HepG2 (cell line): ENCODE data around the gene TGM3. TPM values are rescaled to one million over a fixed set of nuclear protein-coding genes. Genes with fewer than 3 reads are reported as not detected.
A peak's percentile ranks its signal among the peaks of the same experiment; 100 is the strongest.
"Not testable (repeated sequence)": the region's sequence is repeated elsewhere in the genome, so short reads cannot be mapped to it uniquely, and the experiment has no call there.

Experiments used
- BCL6 ChIP-seq: IDR thresholded peaks from 2 replicates; pipeline ENCODE4 v1.6.1; 2016; ENCODE audit warnings: missing genetic modification reagents, missing compliant biosample characterization
- CBFB ChIP-seq: sonication (generic); formaldehyde crosslinking; IDR thresholded peaks from 2 replicates; pipeline ENCODE4 v1.4.0; 2020; ENCODE audit warnings: missing genetic modification reagents
- GMEB1 ChIP-seq: sonication (generic); formaldehyde crosslinking; IDR thresholded peaks from 2 replicates; pipeline ENCODE4 v1.5.1; 2020; ENCODE audit warnings: missing genetic modification reagents, mild to moderate bottlenecking, borderline replicate concordance
- HNF4G ChIP-seq, 2 experiments: sonication (generic) in 1 of 2; formaldehyde crosslinking in 1 of 2; IDR thresholded peaks; 2 replicates each; pipeline versions ENCODE4 v1.4.0 to v1.6.1; 2011 to 2020; ENCODE audit warnings: borderline replicate concordance in 2 of 2, low read depth in 2 of 2, mild to moderate bottlenecking in 2 of 2, low read length in 1 of 2, missing genetic modification reagents in 1 of 2, moderate library complexity in 1 of 2
- KLF16 ChIP-seq, 2 experiments: sonication (generic) in 1 of 2; formaldehyde crosslinking in 1 of 2; IDR thresholded peaks; 2 replicates each; pipeline versions ENCODE4 v1.6.1 to v1.8.0; 2016 to 2023; ENCODE audit warnings: missing genetic modification reagents in 2 of 2, missing compliant biosample characterization in 1 of 2
- KLF9 ChIP-seq: IDR thresholded peaks from 2 replicates; pipeline ENCODE4 v1.6.1; 2016; ENCODE audit warnings: low read depth
- LCORL ChIP-seq, 2 experiments: fragments of 450-650 bp in 1 of 2; sonication (generic) in 1 of 2; formaldehyde crosslinking in 1 of 2; IDR thresholded peaks; 2 replicates each; pipeline versions ENCODE4 v1.5.0 to v1.6.1; 2017 to 2020; ENCODE audit warnings: antibody characterized with exemption in 1 of 2, missing genetic modification reagents in 1 of 2
- ZC3H13 ChIP-seq: sonication (generic); formaldehyde crosslinking; IDR thresholded peaks from 2 replicates; pipeline ENCODE4 v1.8.1; 2023; ENCODE audit warnings: mild to moderate bottlenecking, missing genetic modification reagents, moderate library complexity
- ZHX1 ChIP-seq: sonication (generic); formaldehyde crosslinking; IDR thresholded peaks from 2 replicates; pipeline ENCODE4 v1.8.1; 2022; ENCODE audit warnings: low read depth, mild to moderate bottlenecking, missing genetic modification reagents
- ZMAT3 ChIP-seq: sonication (generic); formaldehyde crosslinking; conservative IDR thresholded peaks from 2 replicates; pipeline ENCODE4 v1.7.0; 2021; ENCODE audit warnings: missing genetic modification reagents
- ZMYM4 ChIP-seq: sonication (generic); formaldehyde crosslinking; IDR thresholded peaks from 2 replicates; pipeline ENCODE4 v1.8.1; 2023; ENCODE audit warnings: mild to moderate bottlenecking, missing genetic modification reagents
- ZNF124 ChIP-seq: sonication (generic); formaldehyde crosslinking; IDR thresholded peaks from 2 replicates; pipeline ENCODE4 v1.4.0; 2020; ENCODE audit warnings: missing genetic modification reagents
- ZNF136 ChIP-seq: sonication (generic); formaldehyde crosslinking; IDR thresholded peaks from 2 replicates; pipeline ENCODE4 v1.8.1; 2022; ENCODE audit warnings: low read depth, mild to moderate bottlenecking, moderate library complexity, missing genetic modification reagents
- ZNF225 ChIP-seq: sonication (generic); formaldehyde crosslinking; IDR thresholded peaks from 2 replicates; pipeline ENCODE4 v1.4.0; 2020; ENCODE audit warnings: mild to moderate bottlenecking, missing genetic modification reagents
- ZNF292 ChIP-seq: sonication (generic); formaldehyde crosslinking; IDR thresholded peaks from 2 replicates; pipeline ENCODE4 v1.8.1; 2022; ENCODE audit warnings: mild to moderate bottlenecking, low read depth, missing genetic modification reagents, borderline replicate concordance
- ZNF44 ChIP-seq: sonication (generic); formaldehyde crosslinking; IDR thresholded peaks from 2 replicates; pipeline ENCODE4 v1.5.1; 2020; ENCODE audit warnings: mild to moderate bottlenecking, missing genetic modification reagents
- ZNF556 ChIP-seq: sonication (generic); formaldehyde crosslinking; IDR thresholded peaks from 2 replicates; pipeline ENCODE4 v1.4.0; 2020; ENCODE audit warnings: mild to moderate bottlenecking, missing genetic modification reagents, borderline replicate concordance
- ZNF564 ChIP-seq: sonication (generic); formaldehyde crosslinking; IDR thresholded peaks from 2 replicates; pipeline ENCODE4 v1.8.1; 2023; ENCODE audit warnings: mild to moderate bottlenecking, missing genetic modification reagents
- ZNF576 ChIP-seq: sonication (generic); formaldehyde crosslinking; IDR thresholded peaks from 2 replicates; pipeline ENCODE4 v1.4.0; 2020; ENCODE audit warnings: mild to moderate bottlenecking, missing genetic modification reagents
- ZNF720 ChIP-seq: sonication (generic); formaldehyde crosslinking; IDR thresholded peaks from 2 replicates; pipeline ENCODE4 v1.4.0; 2020; ENCODE audit warnings: missing genetic modification reagents
- ZSCAN31 ChIP-seq: sonication (generic); formaldehyde crosslinking; IDR thresholded peaks from 2 replicates; pipeline ENCODE4 v1.5.0; 2020; ENCODE audit warnings: low read depth, mild to moderate bottlenecking, missing genetic modification reagents
- polyA plus RNA-seq, 8 experiments: library from polyadenylated mRNA; depleted of rRNA in 3 of 8; stranded (reverse) in 7 of 8; unstranded in 1 of 8; fragments of >200 nt; fragmentation: Illumina TruSeq in 4 of 8; extraction: Trizol in 4 of 8; gene quantifications; 2 replicates each; pipeline versions ENCODE4 v1.2.1 to v1.2.3, GENCODE V29; 2011 to 2016; ENCODE audit warnings: low read depth in 4 of 8, missing spikeins in 1 of 8, mixed read lengths in 1 of 8; ENCODE audit not compliant: insufficient read depth in 1 of 8
- total RNA-seq, 5 experiments: library from RNA; depleted of rRNA; stranded (reverse); fragments of >200 nt; fragmentation: Illumina TruSeq; extraction: Trizol; gene quantifications; 2 replicates each; pipeline ENCODE4 v1.2.3, GENCODE V29; 2016; ENCODE audit warnings: low read depth in 1 of 5
- TF ChIP-seq, protein P1 (sequence below): sonication (generic); formaldehyde crosslinking; IDR thresholded peaks from 2 replicates; pipeline ENCODE4 v1.5.1; 2020; ENCODE audit warnings: mild to moderate bottlenecking, moderate library complexity, missing genetic modification reagents

The TGM3 gene
- total and polyA plus RNA-seq, 2 of the 13 experiments (the other 11 are each of a cell fraction or from before 2014, with no cell fraction given), result not detected

DNA sequence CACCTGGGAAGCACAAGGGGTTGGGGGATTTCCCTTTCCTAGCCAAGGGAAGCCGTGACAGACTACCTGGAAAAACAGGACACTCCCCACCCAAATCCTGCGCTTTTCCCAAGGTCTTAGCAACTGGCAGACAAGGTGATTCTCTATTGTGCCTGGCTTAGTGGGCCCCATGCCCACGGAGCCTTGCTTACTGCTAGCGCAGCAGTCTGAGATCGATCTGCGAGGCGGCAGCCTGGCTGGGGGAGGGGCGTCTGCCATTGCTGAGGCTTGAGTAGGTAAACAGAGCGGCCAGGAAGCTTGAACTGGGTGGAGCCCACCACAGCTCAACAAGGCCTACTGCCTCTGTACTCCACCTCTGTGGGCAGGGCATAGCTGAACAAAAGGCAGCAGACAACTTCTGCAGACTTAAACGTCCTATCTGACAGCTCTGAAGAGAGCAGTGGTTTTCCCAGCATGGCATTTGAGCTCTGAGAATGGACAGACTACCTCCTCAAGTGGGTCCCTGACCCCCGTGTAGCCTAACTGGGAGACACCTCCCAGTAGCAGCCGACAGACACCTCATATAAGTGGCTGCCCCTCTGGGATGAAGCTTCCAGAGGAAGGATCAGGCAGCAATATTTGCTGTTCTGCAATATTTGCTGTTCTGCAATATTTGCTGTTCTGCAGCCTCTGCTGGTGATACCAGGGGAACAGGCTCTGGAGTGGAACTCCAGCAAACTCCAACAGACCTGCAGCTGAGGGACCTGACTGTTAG lies 31.0 kb upstream of the TGM3 start (continued):
- TF ChIP-seq, protein P1, sequence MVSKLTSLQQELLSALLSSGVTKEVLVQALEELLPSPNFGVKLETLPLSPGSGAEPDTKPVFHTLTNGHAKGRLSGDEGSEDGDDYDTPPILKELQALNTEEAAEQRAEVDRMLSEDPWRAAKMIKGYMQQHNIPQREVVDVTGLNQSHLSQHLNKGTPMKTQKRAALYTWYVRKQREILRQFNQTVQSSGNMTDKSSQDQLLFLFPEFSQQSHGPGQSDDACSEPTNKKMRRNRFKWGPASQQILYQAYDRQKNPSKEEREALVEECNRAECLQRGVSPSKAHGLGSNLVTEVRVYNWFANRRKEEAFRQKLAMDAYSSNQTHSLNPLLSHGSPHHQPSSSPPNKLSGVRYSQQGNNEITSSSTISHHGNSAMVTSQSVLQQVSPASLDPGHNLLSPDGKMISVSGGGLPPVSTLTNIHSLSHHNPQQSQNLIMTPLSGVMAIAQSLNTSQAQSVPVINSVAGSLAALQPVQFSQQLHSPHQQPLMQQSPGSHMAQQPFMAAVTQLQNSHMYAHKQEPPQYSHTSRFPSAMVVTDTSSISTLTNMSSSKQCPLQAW (CRISPR knock-in tag), result peak; percentile 57; the same call in 1 of the 2 replicates
- TF ChIP-seq ZHX1, result peak; percentile 96
- peak in 1 of 2 experiments; percentile 52; a peak in 1 of 4 replicates for TF ChIP-seq KLF16 (CRISPR knock-in tag; IDR thresholded peaks at IDR 0.05)
- TF ChIP-seq ZNF564 (CRISPR knock-in tag), result peak; percentile 55; the same call in 1 of the 2 replicates
- not testable (repeated sequence) for TF ChIP-seq LCORL (IDR thresholded peaks at IDR 0.05); HNF4G (IDR thresholded peaks at IDR 0.05; ENCODE audit: borderline replicate concordance, low read depth, low read length)
- peak; percentile 72; the same call in 1 of the 2 replicates for TF ChIP-seq LCORL (CRISPR knock-in tag; IDR thresholded peaks at IDR 0.05)
- TF ChIP-seq KLF9 (CRISPR knock-in tag), result peak; percentile 10; the same call in 1 of the 2 replicates
- peak; percentile 62; the same call in 1 of the 2 replicates for TF ChIP-seq ZC3H13
- TF ChIP-seq ZNF225 (CRISPR knock-in tag), result peak; percentile 90; the same call in 1 of the 2 replicates
- TF ChIP-seq ZSCAN31, result peak; percentile 89
- peak; percentile 93; the same call in 1 of the 2 replicates for TF ChIP-seq ZNF292 (CRISPR knock-in tag)
- TF ChIP-seq ZNF720 (CRISPR knock-in tag), result 0 out of 2 replicates have a peak, but pooled peaks have one; percentile 9
- TF ChIP-seq ZMAT3 (CRISPR knock-in tag), result peak; percentile 96
- TF ChIP-seq GMEB1 (CRISPR knock-in tag), result peak; percentile 51; the same call in 1 of the 2 replicates
- peak; percentile 78; the same call in 1 of the 2 replicates for TF ChIP-seq CBFB (CRISPR knock-in tag)
- 0 out of 2 replicates have a peak, but pooled peaks have one; percentile 30 for TF ChIP-seq HNF4G (CRISPR knock-in tag; IDR thresholded peaks at IDR 0.05; ENCODE audit: borderline replicate concordance, low read depth)
- TF ChIP-seq BCL6, result peak; percentile 76; the same call in 1 of the 2 replicates
- TF ChIP-seq ZNF136 (CRISPR knock-in tag), result peak; percentile 94; the same call in 1 of the 2 replicates
- TF ChIP-seq ZNF576 (CRISPR knock-in tag), result peak; percentile 90
- TF ChIP-seq ZNF556 (CRISPR knock-in tag), result peak; percentile 91; the same call in 1 of the 2 replicates
- TF ChIP-seq ZMYM4, result peak; percentile 87
- 0 out of 2 replicates have a peak, but pooled peaks have one; percentile 15 for TF ChIP-seq ZNF44 (CRISPR knock-in tag)
- TF ChIP-seq ZNF124 (CRISPR knock-in tag), result peak; percentile 70; the same call in 1 of the 2 replicates
